GM18873 (cell line): Measurements from ENCODE around the gene GPR160.

ENCODE experiments used
- ATAC-seq: cut with Tn5 transposase; IDR thresholded peaks from one replicate; pipeline ENCODE4 v1.9.1; 2021; ENCODE audit warnings: mild to moderate bottlenecking, moderate library complexity, moderate number of reproducible peaks; ENCODE audit not compliant: unreplicated experiment, low FRiP score

GPR160 gene

GRCh38 chr3:170062769-170063168 lies 25.0 kb downstream of the GPR160 start:
- ATAC-seq, result no peak

DNA sequence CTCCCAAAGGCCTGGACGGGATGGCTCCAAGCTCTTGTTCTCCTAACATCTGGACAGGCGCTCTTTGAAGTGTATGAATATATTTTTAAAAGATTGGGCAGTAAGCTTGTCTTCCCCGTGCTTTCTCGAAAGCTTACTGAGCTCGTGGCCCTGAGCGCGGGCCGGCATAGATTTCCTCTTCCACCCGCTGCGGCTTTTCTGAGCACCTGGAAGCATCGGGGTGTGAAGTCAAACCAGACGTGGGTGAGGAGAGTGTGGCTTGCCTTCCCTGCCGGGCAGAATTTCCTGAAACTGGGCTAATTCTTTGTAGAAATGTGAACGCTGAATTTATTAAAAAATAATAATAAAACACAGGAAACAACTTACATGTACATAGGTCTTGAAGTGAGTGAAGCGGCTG lies 25.9 kb downstream of the GPR160 start:
- no peak for ATAC-seq

GRCh38 chr3:170064108-170064507 lies 26.3 kb downstream of the GPR160 start:
- ATAC-seq, result no peak

GRCh38 chr3:170075441-170076091 lies 37.8 kb downstream of the GPR160 start:
- no peak for ATAC-seq

DNA sequence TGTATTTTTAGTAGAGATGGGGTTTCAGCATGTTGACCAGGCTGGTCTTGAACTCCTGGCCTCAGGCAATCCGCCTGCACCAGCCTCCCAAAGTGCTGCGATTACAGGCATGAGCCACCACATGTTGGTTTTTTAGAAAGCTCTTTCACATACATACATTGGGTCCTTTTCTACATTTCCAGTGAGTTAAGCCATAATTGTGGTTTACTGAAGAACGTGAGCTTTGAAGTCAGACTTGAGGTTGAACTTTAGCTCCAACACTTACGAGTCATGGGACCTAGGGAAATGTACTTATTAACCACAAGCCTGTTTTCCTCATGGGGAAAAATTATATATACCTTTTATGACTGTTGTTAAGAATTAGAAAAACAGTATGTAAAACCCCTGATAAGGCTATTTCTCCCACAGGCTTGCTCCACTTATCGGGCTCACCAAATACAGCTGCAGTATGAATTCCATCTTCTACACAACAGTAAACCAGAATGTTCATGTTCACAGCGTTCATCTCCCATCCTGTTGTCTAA lies 39.0 kb downstream of the GPR160 start:
- no peak for ATAC-seq

- ATAC-seq, result no peak
These were observed 39.6 kb downstream of the GPR160 start for GRCh38 chr3:170077361-170077760.

GRCh38 chr3:170078620-170079281 lies 41.0 kb downstream of the GPR160 start:
- no peak for ATAC-seq

GRCh38 chr3:170079536-170080165 lies 41.9 kb downstream of the GPR160 start:
- no peak for ATAC-seq

DNA sequence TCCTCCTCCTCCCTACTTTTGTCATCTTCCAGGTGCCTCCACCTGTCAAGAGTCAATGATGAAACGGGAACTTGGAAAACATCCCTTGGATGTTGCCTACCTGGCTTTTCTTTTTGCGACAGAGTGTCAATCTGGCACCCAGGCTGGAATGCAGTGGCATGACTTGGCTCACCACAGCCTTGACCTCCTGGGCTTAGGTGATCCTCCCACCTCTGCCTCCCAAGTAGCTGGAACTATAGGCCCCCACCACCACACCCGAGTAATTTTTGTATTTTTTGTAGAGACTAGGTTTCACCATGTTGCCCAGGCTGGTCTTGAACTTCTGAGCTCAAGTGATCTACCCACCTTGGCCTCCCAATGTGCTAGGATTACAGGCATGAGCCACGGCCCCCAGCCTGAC lies 42.8 kb downstream of the GPR160 start:
- no peak for ATAC-seq

GRCh38 chr3:170081079-170081741 lies 43.4 kb downstream of the GPR160 start:
- no peak for ATAC-seq

DNA sequence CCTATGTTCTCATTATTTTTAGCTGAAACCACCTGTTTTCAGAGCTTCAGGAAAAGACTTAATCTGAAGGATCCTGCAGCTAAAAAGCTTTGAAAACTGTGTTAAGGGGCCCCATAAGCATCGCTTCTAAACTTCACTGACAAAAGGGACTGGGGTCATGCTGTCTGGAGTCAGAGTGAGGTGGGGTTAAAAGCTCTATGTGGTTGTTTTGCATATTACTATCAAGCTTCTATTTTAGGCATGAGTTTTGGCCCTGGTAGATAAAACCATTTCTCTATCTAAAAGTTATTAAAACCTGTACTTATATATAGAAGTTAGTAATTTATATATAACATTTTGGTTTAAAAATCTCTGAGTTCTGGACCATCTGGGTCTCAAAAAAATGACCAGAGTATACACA lies 45.5 kb downstream of the GPR160 start:
- ATAC-seq, result no peak

DNA sequence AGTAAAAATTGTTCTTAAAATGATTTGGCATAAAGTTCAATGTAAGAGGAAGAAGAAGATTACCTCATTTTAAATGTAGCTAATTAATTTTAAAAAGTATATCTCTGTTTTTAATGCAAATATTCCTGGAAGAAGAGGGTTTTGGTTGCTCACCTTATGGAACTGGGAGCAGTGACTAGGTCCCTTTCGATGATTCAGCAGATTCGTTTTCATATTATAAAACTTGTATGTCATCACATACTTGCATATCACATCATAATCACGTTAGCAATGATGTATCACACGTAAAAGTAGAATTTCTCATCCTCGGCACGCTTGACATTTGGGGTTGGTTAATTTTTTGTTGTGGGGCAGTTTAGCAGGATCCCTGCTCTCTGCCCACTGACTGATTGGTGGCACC lies 47.6 kb downstream of the GPR160 start:
- no peak for ATAC-seq

DNA sequence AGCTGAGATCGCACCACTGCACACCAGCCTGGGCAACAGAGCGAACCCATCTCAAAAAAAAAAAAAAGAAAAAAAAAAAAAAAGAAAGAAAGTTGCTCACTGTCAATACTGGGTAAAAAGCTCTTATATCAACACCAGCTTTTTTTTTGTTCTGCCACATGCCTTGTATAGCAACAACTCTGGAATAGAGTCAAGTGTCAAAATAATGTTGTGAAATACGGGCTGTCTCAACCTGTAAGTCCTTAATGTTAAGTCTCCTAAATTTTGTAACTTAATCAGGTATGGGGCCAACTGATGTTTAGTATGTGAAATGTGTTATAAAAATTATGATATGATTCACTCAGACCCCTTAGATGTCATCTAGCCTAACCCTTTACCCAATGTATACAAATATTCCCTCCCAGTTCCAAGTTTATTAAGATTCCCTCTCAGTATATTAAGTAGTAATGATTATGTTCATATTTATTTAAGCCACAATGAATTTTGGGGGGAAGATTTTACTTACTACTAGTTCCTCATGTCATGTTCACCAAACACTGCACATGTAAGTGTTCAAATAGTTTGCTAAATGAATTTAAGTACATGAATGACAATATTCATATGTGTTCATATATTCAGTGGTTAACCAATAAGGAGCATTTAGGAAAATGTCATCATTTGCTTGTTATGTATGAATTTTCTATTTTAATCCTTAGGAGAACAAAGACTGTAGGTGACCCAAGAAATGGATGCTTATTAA lies 52.2 kb downstream of the GPR160 start:
- ATAC-seq, result no peak

- no peak for ATAC-seq
These were observed 52.8 kb downstream of the GPR160 start for GRCh38 chr3:170090601-170090981.

GRCh38 chr3:170092907-170093306 lies 55.1 kb downstream of the GPR160 start:
- ATAC-seq, result no peak

DNA sequence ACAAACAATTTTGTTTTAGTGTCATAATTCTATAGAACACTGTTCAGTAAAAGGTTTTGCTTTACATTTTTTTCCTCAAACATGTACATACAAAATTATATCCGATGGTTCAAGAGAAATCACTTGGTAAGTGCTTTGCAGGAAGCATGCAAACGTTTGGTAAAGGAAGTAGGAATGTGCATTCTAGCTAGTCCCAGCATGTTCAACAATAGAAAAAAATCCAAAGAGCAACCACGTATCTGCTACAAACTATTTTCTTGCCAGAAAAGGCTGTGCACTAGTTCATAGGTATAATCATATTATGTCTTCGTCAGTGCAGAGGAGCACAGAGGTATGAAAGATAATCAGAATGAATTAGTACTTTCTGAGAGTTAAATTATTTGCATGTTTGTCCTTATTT lies 58.0 kb downstream of the GPR160 start:
- no peak for ATAC-seq

- ATAC-seq, result no peak
These were observed 58.5 kb downstream of the GPR160 start for GRCh38 chr3:170096342-170096741.

GRCh38 chr3:170098753-170099152 lies 61.0 kb downstream of the GPR160 start:
- ATAC-seq, result no peak

GRCh38 chr3:170100944-170101343 lies 63.1 kb downstream of the GPR160 start:
- no peak for ATAC-seq

- no peak for ATAC-seq
These were observed 64.6 kb downstream of the GPR160 start for GRCh38 chr3:170102431-170102830.

- no peak for ATAC-seq
These were observed 70.1 kb downstream of the GPR160 start for GRCh38 chr3:170107941-170108340.
